Spleen (tissue), 11 donors: ENCODE results near the gene SORCS2. TPM values are rescaled to one million over a fixed set of nuclear protein-coding genes. Genes with fewer than 3 reads are reported as not detected.

Source experiments
- DNase-seq: peaks from one replicate; pipeline ENCODE4 v3.0.0-alpha.2; 2020
- H3K27ac ChIP-seq, 8 donors: fragments of 200-600 bp; sonication (generic) in 7 of 8; 1 replicate in 4 of 8; 2 replicates in 4 of 8; pipeline versions ENCODE4 v1.5.0 to v1.8.0; 2016 to 2021; ENCODE audit warnings: inconsistent platforms in 4 of 8, mild to moderate bottlenecking in 4 of 8, moderate library complexity in 1 of 8
- H3K27me3 ChIP-seq, 7 donors: fragments of 200-600 bp; sonication (generic) in 6 of 7; replicated peaks in 1 of 7; 1 replicate in 4 of 7; 2 replicates in 3 of 7; pipeline versions ENCODE4 v1.5.0 to v1.8.0; 2016 to 2021; ENCODE audit warnings: inconsistent platforms in 3 of 7, mild to moderate bottlenecking in 1 of 7
- H3K36me3 ChIP-seq, 6 donors: fragments of 200-600 bp; sonication (generic) in 5 of 6; 1 replicate in 4 of 6; 2 replicates in 2 of 6; pipeline versions ENCODE4 v1.5.0 to v1.8.0; 2016 to 2021; ENCODE audit warnings: inconsistent platforms in 2 of 6
- H3K4me1 ChIP-seq, 6 donors: fragments of 200-600 bp; sonication (generic) in 5 of 6; 1 replicate in 3 of 6; 2 replicates in 3 of 6; pipeline versions ENCODE4 v1.5.0 to v1.8.0; 2016 to 2021; ENCODE audit warnings: inconsistent platforms in 3 of 6
- H3K4me3 ChIP-seq, 8 donors: fragments of 200-600 bp; sonication (generic) in 7 of 8; 1 replicate in 4 of 8; 2 replicates in 4 of 8; pipeline versions ENCODE4 v1.5.0 to v1.8.0; 2016 to 2021; ENCODE audit warnings: inconsistent platforms in 4 of 8, mild to moderate bottlenecking in 4 of 8, moderate library complexity in 2 of 8
- H3K9me3 ChIP-seq, 8 donors: fragments of 200-600 bp; sonication (generic) in 7 of 8; 1 replicate in 4 of 8; 2 replicates in 4 of 8; pipeline versions ENCODE4 v1.5.0 to v1.8.0; 2016 to 2021; ENCODE audit warnings: inconsistent platforms in 4 of 8
- POLR2A ChIP-seq, 3 donors: fragments of 450-650 bp; IDR thresholded peaks; one replicate each; pipeline ENCODE4 v1.5.1; 2017; ENCODE audit warnings: antibody characterized with exemption in 3 of 3, mild to moderate bottlenecking in 1 of 3
- POLR2AphosphoS5 ChIP-seq, 3 donors: sonication (generic); formaldehyde crosslinking; IDR thresholded peaks; one replicate each; pipeline ENCODE4 v1.5.1; 2017; ENCODE audit warnings: antibody characterized with exemption in 3 of 3
- WGBS, 5 donors: extraction: QIAGEN DNeasy Blood & Tissue Kit in 3 of 5; methylation state at CpG; one replicate each; pipeline versions ENCODE4 v1.1.5 to v1.1.7; 2013 to 2018; 5-methylcytosine and 5-hydroxymethylcytosine counted together
- intact Hi-C: fragments of 100-400 bp; cut with DNase I; formaldehyde crosslinking; loops from one replicate; pipeline ENCODE4 v1.15.0; 2023; ENCODE audit warnings: low total_unique reads
- polyA plus RNA-seq, 3 donors: library from polyadenylated mRNA; stranded (reverse); fragments of 200-250 nt; gene quantifications; one replicate each; pipeline ENCODE4 v1.2.1, GENCODE V29; 2013
- total RNA-seq, 7 donors: library from RNA; depleted of rRNA in 3 of 7; stranded (reverse); fragments of >200 nt in 3 of 7; fragmentation: NEBNext Ultra II Directional in 4 of 7; extraction: Animal tissue kit (Norgen Biotek cat#: 25700) in 4 of 7; gene quantifications; one replicate each; pipeline versions ENCODE4 v1.1.0 to v1.2.1, GENCODE V29; 2016 to 2021
- TF ChIP-seq, protein P1 (sequence below), 11 experiments: fragments of 200-600 bp in 7 of 11; fragments of 450-650 bp in 4 of 11; sonication (generic) in 4 of 11; IDR thresholded peaks in 8 of 11; conservative IDR thresholded peaks in 3 of 11; 1 replicate in 7 of 11; 2 replicates in 4 of 11; pipeline versions ENCODE4 v1.4.0 to v1.8.0; 2016 to 2021; ENCODE audit warnings: antibody characterized with exemption in 11 of 11, inconsistent platforms in 4 of 11, mild to moderate bottlenecking in 1 of 11
- donor health status: healthy with polysubstance abuse.
- donor health status: DM: no; HTN: no; CAD: no; lungs with moderate emphysema.
- donor health status: DM: no; HTN: no; CAD: no.
- donor health status: Bipolar disorder and iron deficiency.
- donor health status: healthy.
- donor health status: DM: no; HTN: no; CAD: no.
- donor health status: DM: yes; HTN: yes; CAD: no.

Gene SORCS2
- total and polyA plus RNA-seq, 10 donors, result 0.33 to 1.6 (median 0.60) TPM

DNA sequence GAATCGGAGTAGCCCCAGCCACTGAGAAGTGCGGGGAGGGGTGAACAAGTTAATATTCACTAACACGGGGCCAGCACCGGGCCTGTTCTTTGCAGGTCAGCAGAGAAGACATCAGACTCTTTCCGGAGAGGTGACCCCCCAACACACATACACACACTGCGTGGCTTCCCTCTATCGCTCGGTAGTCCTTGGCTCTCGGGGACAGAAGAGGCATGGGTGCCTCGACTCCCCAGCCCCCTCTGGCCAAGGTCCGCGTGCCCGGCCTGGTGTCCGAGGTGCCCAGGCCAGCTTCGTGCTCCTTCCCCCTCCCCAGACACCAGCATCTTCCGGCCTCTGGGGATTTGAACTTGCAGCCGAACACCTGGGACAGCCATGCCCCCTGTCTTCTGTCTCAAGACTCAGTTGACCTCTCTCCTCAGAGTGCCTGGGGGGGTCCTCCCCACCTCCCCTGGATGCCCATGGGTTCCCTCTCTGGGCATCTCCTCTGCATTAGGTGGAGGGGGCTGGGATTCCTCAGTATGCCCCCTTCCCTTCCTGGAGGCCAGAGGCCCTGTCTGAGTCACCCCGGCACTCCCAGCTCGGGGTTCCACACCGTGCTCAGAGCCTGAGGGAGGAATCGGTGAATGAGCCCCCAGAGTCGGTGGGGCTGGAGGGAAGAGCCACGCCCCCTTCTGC, 104.5 kb downstream of the SORCS2 start:
- H3K27me3 ChIP-seq, result peaks cover 0 to 79% (median 14%) of the 10 kb centered on the region in 7 donors
- no peak overlapping the region for H3K27ac ChIP-seq
- intact Hi-C loops, result no loop called here
- H3K4me1 ChIP-seq, result no peaks in the 10 kb centered on the region
- no peak overlapping the region for H3K4me3 ChIP-seq
- 83 to 90% (median 86%) methylated on average over 23 of the region's 23 CpGs for WGBS, 5 donors
- TF ChIP-seq POLR2A (IDR thresholded peaks at IDR 0.05) (no peak), POLR2AphosphoS5 (IDR thresholded peaks at IDR 0.05) (no peak)
- TF ChIP-seq, protein P1, sequence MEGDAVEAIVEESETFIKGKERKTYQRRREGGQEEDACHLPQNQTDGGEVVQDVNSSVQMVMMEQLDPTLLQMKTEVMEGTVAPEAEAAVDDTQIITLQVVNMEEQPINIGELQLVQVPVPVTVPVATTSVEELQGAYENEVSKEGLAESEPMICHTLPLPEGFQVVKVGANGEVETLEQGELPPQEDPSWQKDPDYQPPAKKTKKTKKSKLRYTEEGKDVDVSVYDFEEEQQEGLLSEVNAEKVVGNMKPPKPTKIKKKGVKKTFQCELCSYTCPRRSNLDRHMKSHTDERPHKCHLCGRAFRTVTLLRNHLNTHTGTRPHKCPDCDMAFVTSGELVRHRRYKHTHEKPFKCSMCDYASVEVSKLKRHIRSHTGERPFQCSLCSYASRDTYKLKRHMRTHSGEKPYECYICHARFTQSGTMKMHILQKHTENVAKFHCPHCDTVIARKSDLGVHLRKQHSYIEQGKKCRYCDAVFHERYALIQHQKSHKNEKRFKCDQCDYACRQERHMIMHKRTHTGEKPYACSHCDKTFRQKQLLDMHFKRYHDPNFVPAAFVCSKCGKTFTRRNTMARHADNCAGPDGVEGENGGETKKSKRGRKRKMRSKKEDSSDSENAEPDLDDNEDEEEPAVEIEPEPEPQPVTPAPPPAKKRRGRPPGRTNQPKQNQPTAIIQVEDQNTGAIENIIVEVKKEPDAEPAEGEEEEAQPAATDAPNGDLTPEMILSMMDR (IDR thresholded peaks at IDR 0.05 in 8 of 11, conservative IDR thresholded peaks at IDR 0.05 in 3 of 11), result no peak
- no peaks in the 10 kb centered on the region for H3K9me3 ChIP-seq
- H3K36me3 ChIP-seq, result no peaks in the 10 kb centered on the region
- DNase-seq, result no peak

DNA sequence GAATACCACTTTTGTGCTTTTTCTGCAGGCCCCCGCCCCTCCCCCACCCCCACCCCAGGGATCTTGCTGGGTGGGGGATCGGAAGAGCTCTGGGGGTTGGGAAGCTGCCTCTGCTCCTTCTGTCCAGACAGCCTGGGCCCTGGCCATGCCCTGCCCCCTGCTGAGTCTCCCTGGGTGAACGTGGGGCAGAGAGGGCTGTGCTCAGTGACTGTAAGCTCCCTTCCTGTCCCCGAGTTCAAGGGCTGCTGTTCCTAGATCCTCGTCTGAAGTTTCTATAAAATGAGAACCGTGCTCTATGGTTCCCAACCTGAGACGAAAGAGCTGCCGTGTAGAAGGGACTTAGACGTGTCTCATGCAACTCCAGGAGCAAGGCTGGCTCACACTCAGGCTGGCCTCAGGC, 105.0 kb downstream of the SORCS2 start:
- no peaks in the 10 kb centered on the region for H3K9me3 ChIP-seq
- no peak for DNase-seq
- TF ChIP-seq POLR2AphosphoS5 (IDR thresholded peaks at IDR 0.05) (no peak), POLR2A (IDR thresholded peaks at IDR 0.05) (no peak)
- TF ChIP-seq, protein P1 (IDR thresholded peaks at IDR 0.05 in 8 of 11, conservative IDR thresholded peaks at IDR 0.05 in 3 of 11), result no peak
- intact Hi-C loops, result no loop called here
- 48 to 71% (median 55%) methylated on average over 6 to 9 of the region's 9 CpGs for WGBS, 5 donors
- H3K4me3 ChIP-seq, result no peak overlapping the region
- no peaks in the 10 kb centered on the region for H3K36me3 ChIP-seq
- no peak overlapping the region for H3K27ac ChIP-seq
- peaks cover 0 to 83% (median 14%) of the 10 kb centered on the region in 7 donors for H3K27me3 ChIP-seq
- no peaks in the 10 kb centered on the region for H3K4me1 ChIP-seq

DNA sequence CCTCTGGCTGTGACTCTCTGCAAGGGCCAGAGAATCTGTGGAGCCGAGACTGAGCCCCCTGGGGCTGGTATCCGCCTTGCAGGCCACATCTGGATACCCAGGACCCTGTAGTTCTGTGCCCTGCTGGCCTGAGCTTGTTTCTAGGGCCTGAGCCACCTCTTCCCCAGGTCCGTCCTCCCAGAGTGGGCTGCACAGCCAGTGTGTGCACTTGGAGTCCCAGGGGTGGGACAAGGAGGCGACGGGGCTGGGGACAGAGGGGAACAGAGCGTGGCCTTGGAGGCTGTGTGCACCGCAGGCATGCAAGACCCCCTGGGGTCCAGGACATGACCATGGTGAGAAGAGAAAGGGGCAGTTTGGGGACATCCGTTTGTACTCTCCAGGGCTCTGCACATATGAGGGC, 105.5 kb downstream of the SORCS2 start:
- H3K9me3 ChIP-seq, result no peaks in the 10 kb centered on the region
- TF ChIP-seq POLR2AphosphoS5 (IDR thresholded peaks at IDR 0.05), result no peak
- no peak for TF ChIP-seq POLR2A (IDR thresholded peaks at IDR 0.05)
- TF ChIP-seq, protein P1 (IDR thresholded peaks at IDR 0.05 in 8 of 11, conservative IDR thresholded peaks at IDR 0.05 in 3 of 11), result no peak
- no peak overlapping the region for H3K4me3 ChIP-seq
- no peaks in the 10 kb centered on the region for H3K4me1 ChIP-seq
- WGBS, 5 donors, result 76 to 88% (median 82%) methylated on average over 6 to 8 of the region's 8 CpGs
- no peak for DNase-seq
- intact Hi-C loops, result no loop called here
- H3K27ac ChIP-seq, result no peak overlapping the region
- no peaks in the 10 kb centered on the region for H3K36me3 ChIP-seq
- H3K27me3 ChIP-seq, result peaks cover 0 to 83% (median 14%) of the 10 kb centered on the region in 7 donors

DNA sequence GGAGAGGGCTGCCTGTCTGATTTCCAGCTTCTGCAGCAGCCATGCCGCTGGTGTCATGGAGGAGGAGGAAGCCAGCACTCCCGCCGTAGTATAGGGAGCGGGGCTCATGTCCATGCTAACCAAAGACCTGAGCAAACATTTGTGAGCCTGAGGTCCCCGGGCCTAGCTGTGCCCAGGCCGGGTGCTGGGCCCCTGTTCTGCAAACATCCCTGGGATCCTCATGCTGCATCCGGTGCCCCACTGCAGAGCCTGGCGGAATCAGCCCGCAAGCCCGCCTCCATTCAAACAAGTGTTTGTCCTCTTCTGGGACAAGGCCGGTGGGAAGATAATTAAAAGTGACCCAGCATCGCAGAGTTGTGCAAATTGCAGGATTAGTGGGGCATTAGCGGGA, 106.3 kb downstream of the SORCS2 start:
- no peak for DNase-seq
- Histone ChIP-seq H3K27ac (no peak overlapping the region), H3K27me3 (peaks cover 0 to 79% (median 14%) of the 10 kb centered on the region in 7 donors), H3K4me3 (no peak overlapping the region), H3K36me3 (no peaks in the 10 kb centered on the region), H3K4me1 (no peaks in the 10 kb centered on the region), H3K9me3 (no peaks in the 10 kb centered on the region)
- intact Hi-C loops, result no loop called here
- TF ChIP-seq, protein P1 (IDR thresholded peaks at IDR 0.05 in 8 of 11, conservative IDR thresholded peaks at IDR 0.05 in 3 of 11), result no peak
- TF ChIP-seq POLR2A (IDR thresholded peaks at IDR 0.05) (no peak), POLR2AphosphoS5 (IDR thresholded peaks at IDR 0.05) (no peak)
- whole genome bisulfite sequencing, 5 donors, result 59 to 75% (median 72%) methylated on average over 9 to 13 of the region's 13 CpGs
